Measurements from ENCODE around the gene MSI2.

- TF ChIP-seq POLR2A (IDR thresholded peaks at IDR 0.05), result no peak
- TF ChIP-seq, protein P1, sequence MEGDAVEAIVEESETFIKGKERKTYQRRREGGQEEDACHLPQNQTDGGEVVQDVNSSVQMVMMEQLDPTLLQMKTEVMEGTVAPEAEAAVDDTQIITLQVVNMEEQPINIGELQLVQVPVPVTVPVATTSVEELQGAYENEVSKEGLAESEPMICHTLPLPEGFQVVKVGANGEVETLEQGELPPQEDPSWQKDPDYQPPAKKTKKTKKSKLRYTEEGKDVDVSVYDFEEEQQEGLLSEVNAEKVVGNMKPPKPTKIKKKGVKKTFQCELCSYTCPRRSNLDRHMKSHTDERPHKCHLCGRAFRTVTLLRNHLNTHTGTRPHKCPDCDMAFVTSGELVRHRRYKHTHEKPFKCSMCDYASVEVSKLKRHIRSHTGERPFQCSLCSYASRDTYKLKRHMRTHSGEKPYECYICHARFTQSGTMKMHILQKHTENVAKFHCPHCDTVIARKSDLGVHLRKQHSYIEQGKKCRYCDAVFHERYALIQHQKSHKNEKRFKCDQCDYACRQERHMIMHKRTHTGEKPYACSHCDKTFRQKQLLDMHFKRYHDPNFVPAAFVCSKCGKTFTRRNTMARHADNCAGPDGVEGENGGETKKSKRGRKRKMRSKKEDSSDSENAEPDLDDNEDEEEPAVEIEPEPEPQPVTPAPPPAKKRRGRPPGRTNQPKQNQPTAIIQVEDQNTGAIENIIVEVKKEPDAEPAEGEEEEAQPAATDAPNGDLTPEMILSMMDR (IDR thresholded peaks at IDR 0.05), result no peak
Measured at GRCh38 chr17:57366177-57366557, 109.8 kb downstream of the MSI2 start.

Data from right lobe of liver (tissue), 4 donors.